Activated CD4-positive, CD25-positive, alpha-beta regulatory T cell treated with anti-CD3 and anti-CD28 coated beads, Interleukin-2, amount 50 U/mL, for 16 hours (primary cell): ENCODE data around the gene ACTR3C.

Source experiments
- DNase-seq: peaks from one replicate; pipeline ENCODE4 v3.0.0-alpha.2; 2020; ENCODE audit warnings: low read depth, low spot score

The ACTR3C gene

GRCh38 chr7:150322833-150323681 lies at the start of gene ACTR3C, which contains the start of gene LRRC61:
ACTR3C (minus strand) TSS chr7:150323545; CDS start chr7:150295296, 28,249 bp downstream.
LRRC61 (plus strand) TSS chr7:150323355; CDS start chr7:150336862, 13,507 bp downstream.
- no peak for DNase-seq

GRCh38 chr7:150372271-150373048 lies 49.1 kb upstream of the ACTR3C start:
- DNase-seq: no peak

GRCh38 chr7:150371996-150372270 lies 48.6 kb upstream of the ACTR3C start:
- DNase-seq: no peak

DNA sequence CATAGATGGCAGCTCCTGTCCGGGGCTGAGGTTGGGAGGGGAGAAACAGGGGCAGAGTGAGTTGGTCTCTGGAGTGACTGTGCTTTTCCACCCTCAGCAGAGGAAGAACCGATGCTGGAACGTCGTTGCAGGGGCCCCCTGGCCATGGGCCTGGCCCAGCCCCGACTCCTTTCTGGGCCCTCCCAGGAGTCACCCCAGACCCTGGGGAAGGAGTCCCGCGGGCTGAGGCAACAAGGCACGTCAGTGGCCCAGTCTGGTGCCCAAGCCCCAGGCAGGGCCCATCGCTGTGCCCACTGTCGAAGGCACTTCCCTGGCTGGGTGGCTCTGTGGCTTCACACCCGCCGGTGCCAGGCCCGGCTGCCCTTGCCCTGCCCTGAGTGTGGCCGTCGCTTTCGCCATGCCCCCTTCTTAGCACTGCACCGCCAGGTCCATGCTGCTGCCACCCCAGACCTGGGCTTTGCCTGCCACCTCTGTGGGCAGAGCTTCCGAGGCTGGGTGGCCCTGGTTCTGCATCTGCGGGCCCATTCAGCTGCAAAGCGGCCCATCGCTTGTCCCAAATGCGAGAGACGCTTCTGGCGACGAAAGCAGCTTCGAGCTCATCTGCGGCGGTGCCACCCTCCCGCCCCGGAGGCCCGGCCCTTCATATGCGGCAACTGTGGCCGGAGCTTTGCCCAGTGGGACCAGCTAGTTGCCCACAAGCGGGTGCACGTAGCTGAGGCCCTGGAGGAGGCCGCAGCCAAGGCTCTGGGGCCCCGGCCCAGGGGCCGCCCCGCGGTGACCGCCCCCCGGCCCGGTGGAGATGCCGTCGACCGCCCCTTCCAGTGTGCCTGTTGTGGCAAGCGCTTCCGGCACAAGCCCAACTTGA lies 48.0 kb upstream of the ACTR3C start:
- DNase-seq: no peak

DNA sequence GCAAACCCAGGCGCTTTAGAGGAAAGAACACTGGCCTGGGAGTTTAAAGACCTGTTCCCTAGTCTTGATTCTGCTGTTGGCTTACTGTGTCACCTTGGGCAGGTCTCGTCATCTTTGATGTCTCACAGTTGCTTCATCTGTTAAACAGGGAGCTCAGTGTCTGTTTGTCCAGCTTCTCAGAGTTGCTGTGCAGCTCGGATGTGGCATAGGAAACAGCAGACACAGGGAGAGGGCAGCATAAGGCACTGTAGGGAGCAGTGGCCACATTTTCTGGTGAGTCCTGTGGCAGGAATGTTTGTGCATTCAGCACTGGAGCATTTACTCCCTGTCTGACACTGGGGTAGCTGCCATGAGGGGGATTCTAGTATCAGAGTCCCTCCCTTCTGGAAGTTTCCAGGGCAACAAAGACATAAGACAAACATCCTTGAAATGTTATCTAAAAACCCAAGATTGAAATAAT lies 47.3 kb upstream of the ACTR3C start:
- no peak for DNase-seq

DNA sequence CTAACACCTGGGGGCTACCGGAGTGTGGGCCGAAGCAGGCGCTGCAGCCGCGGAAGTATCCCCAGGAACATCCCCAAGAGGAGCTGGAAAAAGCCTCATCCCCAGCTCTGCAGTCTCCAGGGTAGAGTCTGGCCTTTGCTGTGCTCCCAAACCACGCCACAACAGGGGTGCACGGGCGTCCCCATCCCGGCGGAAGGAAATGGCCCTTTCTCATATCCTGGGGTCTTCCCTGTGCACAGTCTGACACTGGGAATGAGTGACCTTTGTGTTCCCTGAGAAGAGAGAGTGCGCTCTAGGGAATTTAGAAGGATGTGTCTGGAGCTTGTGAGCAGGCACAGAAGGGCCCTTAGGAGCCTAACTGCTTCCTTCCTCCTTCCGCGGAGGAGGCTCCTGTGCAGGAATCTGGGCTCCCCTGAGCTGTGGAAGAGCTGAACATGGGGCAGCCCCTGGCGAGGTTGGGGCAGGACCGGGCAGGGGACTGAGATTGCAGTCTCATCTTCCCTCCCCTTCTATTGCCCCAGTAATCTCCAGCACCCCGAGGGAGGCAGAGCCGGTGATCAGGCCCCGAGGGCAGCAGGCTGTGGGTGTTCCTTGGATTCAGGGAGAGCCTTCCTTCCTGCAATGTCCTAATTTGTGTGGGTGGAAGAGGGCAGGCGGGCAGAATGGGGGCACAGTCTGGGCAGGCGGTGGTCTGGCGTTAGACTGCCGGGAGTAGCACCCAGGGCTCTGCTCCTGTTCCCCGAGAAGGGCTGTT lies 46.6 kb upstream of the ACTR3C start:
- no peak for DNase-seq

DNA sequence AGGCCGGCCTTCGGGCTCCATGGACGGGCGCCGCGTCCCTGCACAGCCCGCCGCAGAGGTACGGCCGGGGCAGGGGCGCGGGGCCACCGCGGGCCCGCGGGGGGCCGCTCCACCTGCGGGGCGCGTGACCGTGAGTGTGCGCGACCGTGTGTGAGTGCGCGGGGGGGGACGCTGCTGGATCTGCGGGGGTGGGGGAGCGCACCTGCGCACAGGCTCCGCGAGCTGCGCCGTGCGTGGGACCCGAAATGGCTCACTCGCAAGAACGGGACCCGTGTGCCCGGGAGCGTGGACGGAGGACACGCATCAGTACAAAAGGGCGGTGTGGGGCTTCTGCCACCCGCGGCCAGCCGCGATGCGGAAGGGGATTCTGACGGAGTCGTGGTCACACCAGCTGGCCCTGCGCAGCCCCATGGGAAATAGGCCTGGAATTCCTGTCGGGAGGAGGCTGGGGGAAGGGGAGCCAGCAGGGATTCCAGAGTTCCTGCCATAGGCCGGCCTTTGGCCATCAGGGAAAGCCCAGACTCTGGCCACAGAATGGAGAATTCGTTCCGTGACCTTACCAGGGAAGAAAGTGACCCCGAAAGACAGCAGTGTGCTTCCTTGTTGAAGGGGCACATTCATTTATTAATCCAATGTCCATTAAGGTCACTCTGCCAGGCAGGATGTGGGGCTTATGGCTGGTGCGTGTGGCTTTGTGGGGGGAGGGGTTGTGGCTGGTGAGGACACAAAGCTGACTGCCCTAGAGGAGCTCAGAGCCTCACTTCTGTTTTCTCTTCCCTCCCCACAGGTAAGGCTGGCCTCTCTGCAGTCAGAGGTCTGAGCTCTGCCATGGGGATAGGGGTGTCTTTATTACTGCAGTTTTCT lies 45.8 kb upstream of the ACTR3C start:
- peak; percentile 35 for DNase-seq

GRCh38 chr7:150368096-150368883 lies 44.9 kb upstream of the ACTR3C start, which contains the start of gene REPIN1:
REPIN1 (plus strand) TSS chr7:150368822; CDS start chr7:150369712, 890 bp downstream.
- peak; percentile 47 for DNase-seq

- DNase-seq: no peak
These were observed 44.3 kb upstream of the ACTR3C start for GRCh38 chr7:150367677-150368095.

DNA sequence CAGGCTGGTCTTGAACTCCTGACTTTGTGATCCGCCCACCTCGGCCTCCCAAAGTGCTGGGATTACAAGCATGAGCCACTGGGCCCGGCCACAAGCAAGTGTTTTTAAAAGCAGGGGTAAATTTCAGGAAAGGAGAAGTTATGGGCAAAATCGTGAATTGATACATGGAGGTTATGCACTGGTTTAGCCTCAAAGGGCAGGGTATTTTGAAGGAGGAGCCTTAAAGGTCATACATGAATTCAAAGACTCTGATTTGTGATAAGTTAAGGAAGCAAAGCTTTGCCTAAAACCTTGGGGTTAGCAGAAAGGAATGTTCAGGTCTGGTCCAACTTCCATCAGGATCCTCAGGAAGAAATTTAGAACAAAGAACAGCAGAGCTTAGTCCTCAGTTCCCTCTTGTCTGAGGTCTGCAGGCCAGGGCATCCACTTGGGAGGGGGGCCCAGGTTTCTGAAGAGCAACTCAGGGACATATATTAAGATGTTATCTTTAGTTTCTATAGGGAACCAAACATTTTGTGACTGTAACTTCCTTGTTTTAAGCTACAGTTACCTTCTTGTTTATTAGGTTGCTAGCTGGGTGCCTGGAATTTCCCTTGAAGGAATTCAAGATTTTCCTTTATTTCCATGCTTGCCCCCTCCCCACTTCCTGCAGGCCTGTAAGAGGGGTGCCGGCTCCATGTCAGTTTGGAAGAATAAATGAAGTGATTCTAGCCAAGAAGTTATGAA lies 42.5 kb upstream of the ACTR3C start:
- DNase-seq: no peak

GRCh38 chr7:150365194-150365593 lies 41.8 kb upstream of the ACTR3C start:
- no peak for DNase-seq

- DNase-seq: no peak
These were observed 40.5 kb upstream of the ACTR3C start for GRCh38 chr7:150363872-150364271.

DNA sequence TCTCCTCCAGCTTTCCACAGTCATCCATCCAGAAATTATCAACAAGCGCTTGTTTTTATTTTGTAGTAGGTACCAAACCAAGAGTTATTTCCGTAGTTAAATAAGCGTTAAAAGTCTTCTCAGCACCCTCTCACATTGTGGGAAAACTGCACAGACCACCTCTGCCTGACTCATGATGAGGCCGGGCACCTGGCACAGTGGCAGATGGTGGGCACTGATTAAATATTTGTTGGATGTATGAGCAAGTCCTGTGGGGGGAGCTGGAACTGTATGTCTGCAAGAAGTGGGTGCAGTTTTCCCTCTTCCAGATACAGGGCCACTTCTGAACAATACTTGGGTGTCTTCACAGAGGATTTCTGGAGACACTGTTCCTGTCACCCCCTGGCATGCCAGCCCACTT lies 40.0 kb upstream of the ACTR3C start:
- no peak for DNase-seq

DNA sequence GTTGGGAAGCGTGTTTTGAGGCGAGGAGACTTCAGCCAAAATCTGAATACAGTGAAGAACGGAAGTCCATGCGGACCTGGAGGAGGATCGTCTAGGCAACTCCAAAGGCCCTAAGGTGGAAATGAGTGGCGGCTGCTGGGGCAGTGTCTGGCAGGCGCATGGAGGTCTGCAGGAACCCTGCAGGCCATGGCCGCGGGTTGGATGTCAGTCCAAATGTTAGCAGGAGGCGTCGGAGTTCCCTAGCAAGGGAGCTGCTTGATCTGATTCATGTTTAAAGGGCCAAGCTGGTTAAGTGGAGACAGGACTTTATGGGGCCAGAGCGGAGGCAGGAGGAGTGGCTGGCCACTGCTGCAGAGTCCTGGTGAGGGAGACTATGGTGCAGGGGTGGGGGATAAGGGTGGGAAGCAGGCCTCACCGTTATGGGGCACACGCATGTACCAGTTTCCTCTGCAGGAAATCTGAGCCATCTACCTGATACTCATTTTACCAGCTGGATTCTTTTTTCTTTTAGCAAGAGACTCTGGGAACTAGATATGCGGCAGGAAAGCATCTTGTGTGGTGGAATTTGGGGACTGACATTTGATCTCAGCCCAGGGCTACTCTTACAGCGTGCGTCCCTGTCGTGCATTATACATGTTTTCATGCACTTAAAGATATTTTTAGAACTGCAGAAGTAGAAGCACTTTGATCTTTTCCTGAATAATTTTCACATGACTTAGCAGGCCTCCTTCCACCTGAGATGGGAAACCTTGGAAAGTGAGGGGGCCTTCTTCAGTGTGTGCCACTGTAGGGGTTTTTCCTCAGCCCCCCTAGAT lies 38.7 kb upstream of the ACTR3C start:
- no peak for DNase-seq

- DNase-seq: no peak
These were observed 38.1 kb upstream of the ACTR3C start for GRCh38 chr7:150361402-150361801.

GRCh38 chr7:150360363-150361058 lies 37.2 kb upstream of the ACTR3C start:
- no peak for DNase-seq
